WTC11 (cell line): Measurements from ENCODE around the gene DAO. TPM values are rescaled to one million over a fixed set of nuclear protein-coding genes. Genes with fewer than 3 reads are reported as not detected.

ENCODE experiments used
- ATAC-seq: fragments of 200-7000 bp; cut with Tn5 transposase; 2 replicates; pipeline ENCODE4 v1.10.0; 2021; ENCODE audit warnings: mild to moderate bottlenecking, moderate library complexity
- CTCF ChIA-PET: fragments of 300-600 bp; sonication (Branson Sonifier 250); formaldehyde crosslinking; loops from one replicate; lab custom pipeline; 2021; ENCODE audit warnings: antibody characterized with exemption; lab: Charles Lee
- POLR2A ChIA-PET: fragments of 350-600 bp; sonication (Branson Sonifier 250); formaldehyde crosslinking; loops from one replicate; lab custom pipeline; 2021; ENCODE audit warnings: antibody characterized with exemption; lab: Charles Lee
- DNase-seq: peaks from one replicate; pipeline ENCODE4 v3.0.0; 2021; ENCODE audit warnings: low spot score
- H3K27ac Mint-ChIP-seq: 2 replicates; pipeline ENCODE4 v1.8.0; 2021; ENCODE audit warnings: mixed read lengths
- H3K27me3 Mint-ChIP-seq: 2 replicates; pipeline ENCODE4 v1.8.0; 2021; ENCODE audit warnings: low read depth, mild to moderate bottlenecking, moderate library complexity, mixed read lengths
- H3K36me3 Mint-ChIP-seq: 2 replicates; pipeline ENCODE4 v1.8.0; 2021; ENCODE audit warnings: mixed read lengths
- H3K4me1 Mint-ChIP-seq: 2 replicates; pipeline ENCODE4 v1.8.0; 2022; ENCODE audit warnings: mixed read lengths
- H3K4me3 Mint-ChIP-seq: 2 replicates; pipeline ENCODE4 v1.8.0; 2021; ENCODE audit warnings: mild to moderate bottlenecking, moderate library complexity, mixed read lengths
- H3K9me3 Mint-ChIP-seq: 2 replicates; pipeline ENCODE4 v1.8.0; 2021; ENCODE audit warnings: mixed read lengths
- ATF2 ChIP-seq: sonication (generic); formaldehyde crosslinking; IDR thresholded peaks from 2 replicates; pipeline ENCODE4 v1.8.1; 2022; ENCODE audit warnings: low read depth, missing genetic modification reagents, borderline replicate concordance
- ATF6 ChIP-seq: sonication (generic); formaldehyde crosslinking; IDR thresholded peaks from 2 replicates; pipeline ENCODE4 v1.8.1; 2023; ENCODE audit warnings: mild to moderate bottlenecking, missing genetic modification reagents
- CTCF ChIP-seq: fragments of 200-600 bp; IDR thresholded peaks from 2 replicates; pipeline ENCODE4 v1.8.0; 2022; ENCODE audit warnings: antibody characterized with exemption
- E2F1 ChIP-seq: sonication (generic); formaldehyde crosslinking; IDR thresholded peaks from 2 replicates; pipeline ENCODE4 v1.8.0; 2022; ENCODE audit warnings: mild to moderate bottlenecking, missing genetic modification reagents
- ELF4 ChIP-seq: sonication (generic); formaldehyde crosslinking; IDR thresholded peaks from 2 replicates; pipeline ENCODE4 v1.8.1; 2022; ENCODE audit warnings: low read depth, mild to moderate bottlenecking, moderate library complexity, missing genetic modification reagents
- EMX1 ChIP-seq: fragments of 250-450 bp; sonication (Bioruptor Pico); IDR thresholded peaks from 2 replicates; pipeline ENCODE4 v1.8.0; 2021; ENCODE audit warnings: mild to moderate bottlenecking
- ERG ChIP-seq: fragments of 250-450 bp; sonication (Bioruptor Pico); IDR thresholded peaks from 2 replicates; pipeline ENCODE4 v1.8.0; 2021; ENCODE audit warnings: mild to moderate bottlenecking
- ETV6 ChIP-seq: sonication (generic); formaldehyde crosslinking; IDR thresholded peaks from 2 replicates; pipeline ENCODE4 v1.8.1; 2022; ENCODE audit warnings: mild to moderate bottlenecking, missing genetic modification reagents
- GRHL2 ChIP-seq: fragments of 250-450 bp; sonication (Bioruptor Pico); IDR thresholded peaks from 2 replicates; pipeline ENCODE4 v1.8.0; 2022; ENCODE audit warnings: mild to moderate bottlenecking, moderate library complexity; ENCODE audit not compliant: insufficient replicate concordance, severe bottlenecking
- IRF1 ChIP-seq: sonication (generic); formaldehyde crosslinking; IDR thresholded peaks from 2 replicates; pipeline ENCODE4 v1.8.0; 2023; ENCODE audit warnings: missing genetic modification reagents
- IRF2 ChIP-seq: sonication (generic); formaldehyde crosslinking; IDR thresholded peaks from 2 replicates; pipeline ENCODE4 v1.8.0; 2022; ENCODE audit warnings: low read depth, missing genetic modification reagents, borderline replicate concordance
- MLX ChIP-seq: sonication (generic); formaldehyde crosslinking; IDR thresholded peaks from 2 replicates; pipeline ENCODE4 v1.8.1; 2023; ENCODE audit warnings: mild to moderate bottlenecking, missing genetic modification reagents, moderate library complexity
- OVOL2 ChIP-seq: fragments of 250-450 bp; sonication (Bioruptor Pico); IDR thresholded peaks from 2 replicates; pipeline ENCODE4 v1.9.0; 2021; ENCODE audit warnings: mild to moderate bottlenecking, borderline replicate concordance
- RELA ChIP-seq: sonication (generic); formaldehyde crosslinking; IDR thresholded peaks from 2 replicates; pipeline ENCODE4 v1.8.1; 2022; ENCODE audit warnings: missing genetic modification reagents, mild to moderate bottlenecking, borderline replicate concordance
- STAT6 ChIP-seq: sonication (generic); formaldehyde crosslinking; conservative IDR thresholded peaks from 2 replicates; pipeline ENCODE4 v1.8.1; 2023; ENCODE audit warnings: mild to moderate bottlenecking, low read depth, missing genetic modification reagents, moderate library complexity
- TEAD1 ChIP-seq: sonication (generic); formaldehyde crosslinking; IDR thresholded peaks from 2 replicates; pipeline ENCODE4 v1.8.0; 2022; ENCODE audit warnings: mild to moderate bottlenecking, missing genetic modification reagents
- TP53 ChIP-seq: sonication (generic); formaldehyde crosslinking; IDR thresholded peaks from 2 replicates; pipeline ENCODE4 v1.8.1; 2023; ENCODE audit warnings: mild to moderate bottlenecking, missing genetic modification reagents
- ZMAT4 ChIP-seq: fragments of 250-450 bp; sonication (Bioruptor Pico); IDR thresholded peaks from 2 replicates; pipeline ENCODE4 v1.9.0; 2021; ENCODE audit warnings: mild to moderate bottlenecking
- ZNF219 ChIP-seq: sonication (generic); formaldehyde crosslinking; IDR thresholded peaks from 2 replicates; pipeline ENCODE4 v1.8.0; 2023; ENCODE audit warnings: missing genetic modification reagents, mild to moderate bottlenecking, borderline replicate concordance
- ZNF425 ChIP-seq: fragments of 250-450 bp; sonication (Bioruptor Pico); conservative IDR thresholded peaks from 2 replicates; pipeline ENCODE4 v1.9.0; 2021; ENCODE audit warnings: mild to moderate bottlenecking
- total RNA-seq: library from RNA; stranded (reverse); gene quantifications from 3 replicates; pipeline ENCODE4 v1.2.3, GENCODE V29; 2021

The DAO gene
- total RNA-seq, 1 experiment from 2014 or later: 0.17 TPM

GRCh38 chr12:108896817-108897216 lies 16.9 kb downstream of the DAO start:
- CTCF ChIA-PET: interaction anchor here (0.6 kb wide), 1 partner anchor 233 kb away, joined by 5 read pairs; no protein-coding TSS in a partner anchor
- Mint-ChIP-seq H3K27ac (no peak overlapping the region), H3K4me3 (no peak overlapping the region), H3K36me3 (no peaks in the 10 kb centered on the region), H3K9me3 (peaks cover 7% of the 10 kb centered on the region), H3K4me1 (no peaks in the 10 kb centered on the region), H3K27me3 (peaks cover 4% of the 10 kb centered on the region)
- DNase-seq (no peak), ATAC-seq (no peak)
- POLR2A ChIA-PET: no interaction called here
- TF ChIP-seq IRF2 (CRISPR knock-in tag) (no peak), TEAD1 (CRISPR knock-in tag) (no peak), ETV6 (CRISPR knock-in tag) (no peak), CTCF (no peak), ATF2 (CRISPR knock-in tag) (no peak), RELA (CRISPR knock-in tag) (no peak), OVOL2 (CRISPR knock-in tag) (no peak), ZNF219 (CRISPR knock-in tag) (no peak), TP53 (CRISPR knock-in tag) (no peak), MLX (CRISPR knock-in tag) (no peak), EMX1 (CRISPR knock-in tag) (no peak), E2F1 (CRISPR knock-in tag) (no peak), ELF4 (CRISPR knock-in tag) (no peak), IRF1 (CRISPR knock-in tag) (no peak), STAT6 (CRISPR knock-in tag) (no peak)

- Mint-ChIP-seq H3K27me3 (peaks cover 4% of the 10 kb centered on the region), H3K36me3 (no peaks in the 10 kb centered on the region), H3K4me1 (no peaks in the 10 kb centered on the region), H3K4me3 (no peak overlapping the region), H3K27ac (no peak overlapping the region), H3K9me3 (peaks cover 7% of the 10 kb centered on the region)
- ATAC-seq (no peak), DNase-seq (no peak)
- ChIA-PET CTCF (no interaction called here), POLR2A (no interaction called here)
- TF ChIP-seq GRHL2 (CRISPR knock-in tag) (no peak), ATF6 (no peak), ZMAT4 (CRISPR knock-in tag) (no peak), ZNF425 (CRISPR knock-in tag) (no peak), ERG (CRISPR knock-in tag) (no peak)
These were observed 19.3 kb downstream of the DAO start for GRCh38 chr12:108899145-108899544.
